ENCODE data around the gene CHRNA7.
"Not testable (repeated sequence)": the region's sequence is repeated elsewhere in the genome, so short reads cannot be mapped to it uniquely, and the experiment has no call there.

Gene CHRNA7

GRCh38 chr15:32165775-32166174, 135.5 kb downstream of the CHRNA7 start:
- H3K4me3 Mint-ChIP-seq; H3K9me3 Mint-ChIP-seq; H3K27me3 Mint-ChIP-seq; H3K36me3 Mint-ChIP-seq (ENCODE audit: low read depth); H3K4me1 Mint-ChIP-seq (ENCODE audit: low read depth); H3K27ac Mint-ChIP-seq: not testable (repeated sequence)

DNA sequence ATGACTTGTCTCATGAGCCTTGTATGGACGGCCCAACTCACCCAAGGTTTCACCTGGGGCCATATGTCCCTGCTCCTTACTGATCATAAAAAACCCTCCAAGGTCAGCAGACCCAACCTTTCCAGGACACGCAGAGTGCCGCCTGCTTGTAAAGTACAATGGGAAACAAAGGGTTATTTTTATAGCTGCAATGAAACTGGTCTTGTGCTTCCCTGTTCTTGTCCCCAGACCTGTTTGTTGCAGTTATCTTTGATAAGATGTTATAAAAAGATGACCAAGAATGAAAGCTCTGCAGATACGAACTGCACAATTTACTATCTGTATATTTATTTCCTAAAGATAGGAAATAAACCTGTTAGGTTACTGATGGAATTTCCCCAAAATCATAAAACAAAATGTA, 136.0 kb downstream of the CHRNA7 start:
- not testable (repeated sequence) for H3K27me3 Mint-ChIP-seq; H3K4me1 Mint-ChIP-seq (ENCODE audit: low read depth); H3K9me3 Mint-ChIP-seq; H3K27ac Mint-ChIP-seq; H3K36me3 Mint-ChIP-seq (ENCODE audit: low read depth); H3K4me3 Mint-ChIP-seq

DNA sequence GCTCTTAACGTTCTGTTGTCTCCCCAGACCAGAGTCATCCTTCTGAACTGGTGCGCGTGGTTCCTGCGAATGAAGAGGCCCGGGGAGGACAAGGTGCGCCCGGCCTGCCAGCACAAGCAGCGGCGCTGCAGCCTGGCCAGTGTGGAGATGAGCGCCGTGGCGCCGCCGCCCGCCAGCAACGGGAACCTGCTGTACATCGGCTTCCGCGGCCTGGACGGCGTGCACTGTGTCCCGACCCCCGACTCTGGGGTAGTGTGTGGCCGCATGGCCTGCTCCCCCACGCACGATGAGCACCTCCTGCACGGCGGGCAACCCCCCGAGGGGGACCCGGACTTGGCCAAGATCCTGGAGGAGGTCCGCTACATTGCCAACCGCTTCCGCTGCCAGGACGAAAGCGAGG, 137.6 kb downstream of the CHRNA7 start:
- not testable (repeated sequence) for H3K9me3 Mint-ChIP-seq; H3K4me1 Mint-ChIP-seq (ENCODE audit: low read depth); H3K27me3 Mint-ChIP-seq; H3K27ac Mint-ChIP-seq; H3K4me3 Mint-ChIP-seq; H3K36me3 Mint-ChIP-seq (ENCODE audit: low read depth)

- H3K27me3 Mint-ChIP-seq; H3K27ac Mint-ChIP-seq; H3K36me3 Mint-ChIP-seq (ENCODE audit: low read depth); H3K4me3 Mint-ChIP-seq; H3K4me1 Mint-ChIP-seq (ENCODE audit: low read depth); H3K9me3 Mint-ChIP-seq: not testable (repeated sequence)
Observed at GRCh38 chr15:32180579-32180978, 150.3 kb downstream of the CHRNA7 start.

DNA sequence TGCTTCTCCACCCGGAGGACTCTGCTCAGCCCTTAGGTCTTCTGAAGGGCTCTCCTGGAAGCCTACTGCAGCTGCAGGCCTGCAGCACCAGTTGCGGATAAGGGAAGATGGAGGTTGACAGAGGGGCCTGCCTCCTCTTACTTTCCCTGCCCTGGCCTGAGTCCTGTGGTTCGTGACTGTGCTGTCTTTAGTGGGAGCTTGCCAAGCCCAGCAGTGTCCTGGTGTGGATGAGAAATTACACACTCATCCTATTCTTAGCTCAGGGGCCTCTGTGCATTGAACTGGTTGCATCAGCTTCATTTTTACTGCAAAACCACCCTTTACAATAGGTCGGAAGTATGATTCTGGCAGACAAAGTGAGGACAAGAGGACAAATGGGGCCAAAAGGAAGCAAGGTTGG, 163.5 kb downstream of the CHRNA7 start:
- H3K4me3 Mint-ChIP-seq; H3K27me3 Mint-ChIP-seq; H3K27ac Mint-ChIP-seq; H3K9me3 Mint-ChIP-seq; H3K4me1 Mint-ChIP-seq (ENCODE audit: low read depth); H3K36me3 Mint-ChIP-seq (ENCODE audit: low read depth): not testable (repeated sequence)

GRCh38 chr15:32196206-32196605, 165.9 kb downstream of the CHRNA7 start:
- not testable (repeated sequence) for H3K9me3 Mint-ChIP-seq; H3K27ac Mint-ChIP-seq; H3K36me3 Mint-ChIP-seq (ENCODE audit: low read depth); H3K4me3 Mint-ChIP-seq; H3K4me1 Mint-ChIP-seq (ENCODE audit: low read depth); H3K27me3 Mint-ChIP-seq

DNA sequence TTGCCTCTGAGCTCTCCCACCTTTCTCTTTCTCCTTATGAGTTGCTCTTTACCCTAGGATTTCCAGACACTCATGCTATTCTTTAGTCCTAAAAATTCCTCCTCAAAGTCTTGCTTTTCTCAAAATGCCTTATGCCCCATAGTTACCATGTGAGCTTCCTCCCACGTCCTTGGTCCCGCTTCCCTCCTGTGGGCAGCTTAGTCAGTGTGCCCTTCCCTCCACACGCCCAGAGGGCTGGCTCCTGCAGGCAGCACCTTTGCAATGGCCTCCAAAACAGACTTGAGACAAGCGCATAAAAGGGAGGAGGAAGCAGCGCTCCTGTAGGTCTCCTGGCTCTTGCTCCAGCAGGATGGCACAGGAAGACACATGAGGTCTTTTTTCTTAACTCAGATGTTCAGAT, 168.6 kb downstream of the CHRNA7 start:
- H3K4me1 Mint-ChIP-seq (ENCODE audit: low read depth); H3K36me3 Mint-ChIP-seq (ENCODE audit: low read depth); H3K27ac Mint-ChIP-seq; H3K9me3 Mint-ChIP-seq; H3K27me3 Mint-ChIP-seq; H3K4me3 Mint-ChIP-seq: not testable (repeated sequence)

DNA sequence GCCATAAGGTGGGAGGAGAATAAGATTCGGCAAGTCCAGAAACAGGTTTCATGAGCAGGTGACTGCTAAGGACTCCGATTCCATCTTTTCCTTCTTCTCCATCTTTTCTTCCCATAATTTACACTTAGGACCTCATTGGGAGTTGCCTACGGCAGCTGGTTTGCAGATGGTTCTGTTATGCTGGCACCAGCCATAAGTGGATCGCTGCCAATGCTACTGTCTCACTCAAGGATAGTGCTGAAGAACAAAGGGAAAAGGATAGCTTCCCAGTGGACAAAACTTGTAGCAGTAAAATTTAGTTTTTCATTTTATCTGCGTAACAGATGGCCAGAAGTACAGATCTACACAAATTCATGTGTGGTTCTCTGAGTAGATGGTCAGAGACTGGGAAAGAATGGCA, 178.8 kb downstream of the CHRNA7 start:
- H3K4me1 Mint-ChIP-seq (ENCODE audit: low read depth); H3K27me3 Mint-ChIP-seq; H3K9me3 Mint-ChIP-seq; H3K4me3 Mint-ChIP-seq; H3K27ac Mint-ChIP-seq; H3K36me3 Mint-ChIP-seq (ENCODE audit: low read depth): not testable (repeated sequence)

DNA sequence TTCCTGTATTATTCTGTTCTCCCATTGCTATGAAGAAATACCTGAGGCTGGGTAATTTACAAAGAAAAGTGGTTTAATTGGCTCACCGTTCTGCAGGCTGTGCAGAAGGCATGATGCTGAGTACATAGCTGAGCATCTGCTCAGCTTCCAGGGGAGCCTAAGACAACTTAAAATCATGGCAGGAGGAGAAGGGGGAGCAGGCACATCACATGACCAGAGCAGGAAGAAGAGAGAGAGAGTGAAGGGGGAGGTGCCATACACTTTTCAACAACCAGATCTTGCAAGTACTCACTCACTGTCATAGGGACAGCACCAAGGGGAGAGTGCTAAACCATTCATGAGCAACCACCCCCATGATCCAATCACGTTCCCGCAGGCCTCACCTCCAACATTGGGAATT, 188.4 kb downstream of the CHRNA7 start:
- H3K27ac Mint-ChIP-seq = no peak overlapping the region
- no peak overlapping the region for H3K4me3 Mint-ChIP-seq
- H3K27me3 Mint-ChIP-seq = peaks cover 11% of the 10 kb centered on the region
- no peaks in the 10 kb centered on the region for H3K4me1 Mint-ChIP-seq (ENCODE audit: low read depth)
- H3K36me3 Mint-ChIP-seq (ENCODE audit: low read depth) = no peaks in the 10 kb centered on the region
- H3K9me3 Mint-ChIP-seq = peaks cover 24% of the 10 kb centered on the region

Measured in stimulated activated naive CD8-positive, alpha-beta T cell treated with anti-CD3 and anti-CD28 coated beads, Interleukin-15, Interleukin-2, amounts not matched to agents 100 ng/mL and 50 ng/mL, for 24 hours (primary cell).